LNCAP (cell line): ENCODE data around the gene ARHGAP28.

Experiments used
- TF ChIP-seq, protein P1 (sequence below): fragments of 450-650 bp; IDR thresholded peaks from 2 replicates; pipeline ENCODE4 v1.5.1; 2017; ENCODE audit warnings: mild to moderate bottlenecking

ARHGAP28 gene

GRCh38 chr18:6775702-6776101 is 46.2 kb downstream of the ARHGAP28 start:
- TF ChIP-seq, protein P1, sequence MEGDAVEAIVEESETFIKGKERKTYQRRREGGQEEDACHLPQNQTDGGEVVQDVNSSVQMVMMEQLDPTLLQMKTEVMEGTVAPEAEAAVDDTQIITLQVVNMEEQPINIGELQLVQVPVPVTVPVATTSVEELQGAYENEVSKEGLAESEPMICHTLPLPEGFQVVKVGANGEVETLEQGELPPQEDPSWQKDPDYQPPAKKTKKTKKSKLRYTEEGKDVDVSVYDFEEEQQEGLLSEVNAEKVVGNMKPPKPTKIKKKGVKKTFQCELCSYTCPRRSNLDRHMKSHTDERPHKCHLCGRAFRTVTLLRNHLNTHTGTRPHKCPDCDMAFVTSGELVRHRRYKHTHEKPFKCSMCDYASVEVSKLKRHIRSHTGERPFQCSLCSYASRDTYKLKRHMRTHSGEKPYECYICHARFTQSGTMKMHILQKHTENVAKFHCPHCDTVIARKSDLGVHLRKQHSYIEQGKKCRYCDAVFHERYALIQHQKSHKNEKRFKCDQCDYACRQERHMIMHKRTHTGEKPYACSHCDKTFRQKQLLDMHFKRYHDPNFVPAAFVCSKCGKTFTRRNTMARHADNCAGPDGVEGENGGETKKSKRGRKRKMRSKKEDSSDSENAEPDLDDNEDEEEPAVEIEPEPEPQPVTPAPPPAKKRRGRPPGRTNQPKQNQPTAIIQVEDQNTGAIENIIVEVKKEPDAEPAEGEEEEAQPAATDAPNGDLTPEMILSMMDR = no peak

GRCh38 chr18:6776188-6776587 is 46.7 kb downstream of the ARHGAP28 start:
- TF ChIP-seq, protein P1 = no peak

DNA sequence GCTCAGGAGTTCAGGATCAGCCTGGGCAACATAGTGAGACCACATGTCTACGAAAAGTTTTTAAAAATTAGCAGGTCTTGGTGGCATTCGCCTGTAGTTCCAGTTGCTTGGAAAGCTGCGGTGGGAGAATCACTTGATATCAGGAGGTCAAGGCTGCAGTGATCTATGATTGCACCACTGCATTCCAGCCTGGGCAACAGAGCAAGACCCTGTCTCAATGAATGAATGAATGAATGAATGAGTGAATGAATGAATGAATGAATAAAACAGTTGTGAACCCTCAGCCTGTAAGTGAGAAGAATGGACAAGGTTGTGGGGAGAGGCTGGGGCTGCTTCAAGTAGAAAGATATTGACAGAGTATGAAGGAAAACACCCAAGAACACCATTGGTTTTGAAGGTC is 48.0 kb downstream of the ARHGAP28 start:
- TF ChIP-seq, protein P1 = no peak

GRCh38 chr18:6778459-6779247 is 49.1 kb downstream of the ARHGAP28 start:
- TF ChIP-seq, protein P1 = no peak

- TF ChIP-seq, protein P1 = no peak
These were observed 51.7 kb downstream of the ARHGAP28 start for GRCh38 chr18:6781142-6781714.

DNA sequence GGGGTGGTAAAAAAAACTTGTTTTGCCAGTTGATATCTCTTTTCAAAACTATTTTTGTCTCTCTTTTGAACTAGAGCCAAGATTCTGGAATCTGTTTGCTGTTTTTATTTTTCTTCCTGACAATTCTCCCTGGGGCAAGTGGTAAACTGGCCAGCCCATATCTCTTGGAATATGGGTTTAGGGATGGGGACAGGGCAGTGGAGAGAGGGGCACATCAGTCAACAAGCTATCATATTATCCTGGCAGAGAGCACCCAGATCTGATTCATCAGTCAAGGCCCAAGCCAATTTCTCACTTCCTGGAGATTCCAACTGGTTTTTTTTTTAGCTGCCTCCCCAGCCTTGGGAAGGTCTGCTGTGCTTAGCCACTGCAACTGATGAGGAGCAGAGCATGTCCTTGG is 52.3 kb downstream of the ARHGAP28 start:
- TF ChIP-seq, protein P1 = no peak

DNA sequence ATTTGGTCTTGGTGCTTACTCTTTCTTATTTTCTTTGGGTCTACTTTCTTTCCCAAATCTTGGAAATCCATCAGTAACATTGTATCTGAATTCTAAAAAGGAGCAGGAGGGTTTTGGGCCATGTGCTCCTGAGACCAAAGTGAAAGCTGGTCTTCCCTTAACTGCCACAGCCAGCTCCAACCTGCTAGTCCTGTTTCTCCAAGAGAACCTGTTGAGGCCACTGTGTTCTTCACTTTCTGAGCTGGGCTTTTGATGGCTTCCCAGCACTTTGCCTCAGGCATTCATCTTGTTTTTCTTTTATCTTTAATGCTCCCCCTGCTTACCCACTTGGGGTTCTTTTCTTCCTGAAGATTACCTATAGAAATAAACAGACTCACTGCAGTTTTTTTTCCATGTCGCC is 53.3 kb downstream of the ARHGAP28 start:
- TF ChIP-seq, protein P1 = no peak
